Caki2 (cell line): ENCODE results near the gene TRIP10. TPM values are rescaled to one million over a fixed set of nuclear protein-coding genes. Genes with fewer than 3 reads are reported as not detected.
"Not testable (repeated sequence)": the region's sequence is repeated elsewhere in the genome, so short reads cannot be mapped to it uniquely, and the experiment has no call there.

Experiments used
- DNase-seq: peaks from one replicate; pipeline ENCODE4 v3.0.0-alpha.2; 2015; ENCODE audit warnings: low read depth
- in situ Hi-C: cut with HindIII; loops from 2 replicates; pipeline ENCODE4 v1.10.0; 2016; ENCODE audit warnings: low sequenced_read_pairs, low pct_unique_long_range_greater_than_20kb, mixed read lengths
- total RNA-seq: library from RNA; depleted of rRNA; stranded (reverse); fragments of >200 nt; shearing (Covaris generic); gene quantifications from 2 replicates; pipeline ENCODE4 v1.2.3, GENCODE V29; 2014; ENCODE audit warnings: low replicate concordance

TRIP10 gene
- total RNA-seq, 1 experiment from 2014 or later, result 50.5 TPM

DNA sequence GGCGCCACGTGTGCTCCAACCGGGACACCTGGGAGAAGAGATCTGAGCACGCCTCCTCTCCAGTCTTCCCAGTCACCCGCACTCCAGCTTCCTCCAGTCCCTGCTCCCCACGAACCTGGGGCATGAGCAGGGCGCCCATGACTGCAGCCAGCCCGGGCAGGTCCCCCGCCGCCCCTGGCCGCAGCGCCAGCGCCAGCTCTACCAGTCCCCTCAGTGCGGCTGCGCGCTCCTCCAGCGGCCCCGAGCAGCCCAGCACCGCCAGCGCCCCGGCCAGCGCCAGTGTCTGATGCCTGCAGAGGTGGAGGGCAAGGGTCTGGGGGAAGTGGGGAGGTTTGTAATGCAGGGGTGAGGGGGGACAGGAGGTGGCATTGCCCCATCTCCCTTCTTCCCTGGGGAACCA is 14.7 kb downstream of the TRIP10 start:
- in situ Hi-C loops, result no loop called here
- no peak for DNase-seq

DNA sequence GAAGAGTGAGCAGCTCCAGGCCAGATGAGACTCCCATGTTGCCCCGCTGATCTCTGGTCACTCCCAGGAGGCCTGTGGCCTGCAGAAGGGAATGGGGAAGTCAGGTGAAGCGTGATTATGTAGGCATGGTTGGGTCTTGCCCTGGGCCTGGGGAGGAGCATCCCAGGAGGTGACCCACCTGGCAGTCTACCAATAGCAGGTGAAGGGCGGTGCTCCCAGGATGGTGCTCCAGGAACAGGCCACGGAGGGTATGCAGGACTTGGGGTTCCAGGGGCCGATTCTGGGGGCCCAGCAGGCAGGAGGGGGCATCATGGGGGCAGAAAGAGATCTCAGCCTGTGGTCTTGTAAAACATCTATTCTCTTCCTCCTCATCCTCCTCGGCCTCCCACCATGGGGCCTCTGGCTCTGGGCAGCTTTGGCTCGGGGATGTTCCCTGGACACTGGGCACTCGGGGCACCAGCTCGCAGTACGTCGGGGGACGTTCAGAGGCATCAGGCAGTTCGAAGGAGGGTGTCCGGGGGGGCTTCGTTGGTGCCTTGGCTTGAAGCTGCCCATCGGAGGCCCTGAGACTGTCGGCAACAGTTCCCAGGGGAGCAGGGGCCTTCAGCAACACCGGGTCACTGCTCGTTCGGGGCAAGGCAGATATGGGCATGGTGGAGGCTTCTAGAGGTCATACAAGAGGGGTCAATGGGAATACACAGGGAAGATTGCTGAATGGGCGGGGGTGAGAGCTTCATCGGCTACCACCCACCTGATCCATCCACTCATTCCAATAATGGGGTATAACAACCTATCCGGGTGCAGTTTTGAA is 15.4 kb downstream of the TRIP10 start:
- no peak for DNase-seq
- in situ Hi-C loops, result no loop called here

DNA sequence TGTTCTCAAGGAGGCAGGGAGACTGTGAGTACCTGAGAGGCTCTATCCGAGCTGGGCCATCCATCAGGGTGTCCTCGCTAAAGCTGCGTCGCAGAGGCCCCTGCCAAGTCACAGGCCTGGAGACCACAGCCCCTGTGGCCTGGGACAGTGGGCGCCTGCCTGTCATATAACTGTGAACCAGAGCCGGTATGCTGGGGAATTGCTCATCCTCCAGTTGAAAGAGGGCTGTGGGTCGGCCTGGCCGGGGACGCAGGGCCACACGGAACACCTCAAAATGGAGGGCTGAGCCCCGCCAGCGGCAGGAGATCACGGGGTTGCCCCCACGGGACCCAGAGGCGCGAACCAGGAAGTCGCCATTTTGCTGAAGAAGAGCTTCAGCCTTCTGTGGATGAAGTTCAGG is 21.1 kb downstream of the TRIP10 start:
- no peak for DNase-seq
- in situ Hi-C loops, result no loop called here

DNA sequence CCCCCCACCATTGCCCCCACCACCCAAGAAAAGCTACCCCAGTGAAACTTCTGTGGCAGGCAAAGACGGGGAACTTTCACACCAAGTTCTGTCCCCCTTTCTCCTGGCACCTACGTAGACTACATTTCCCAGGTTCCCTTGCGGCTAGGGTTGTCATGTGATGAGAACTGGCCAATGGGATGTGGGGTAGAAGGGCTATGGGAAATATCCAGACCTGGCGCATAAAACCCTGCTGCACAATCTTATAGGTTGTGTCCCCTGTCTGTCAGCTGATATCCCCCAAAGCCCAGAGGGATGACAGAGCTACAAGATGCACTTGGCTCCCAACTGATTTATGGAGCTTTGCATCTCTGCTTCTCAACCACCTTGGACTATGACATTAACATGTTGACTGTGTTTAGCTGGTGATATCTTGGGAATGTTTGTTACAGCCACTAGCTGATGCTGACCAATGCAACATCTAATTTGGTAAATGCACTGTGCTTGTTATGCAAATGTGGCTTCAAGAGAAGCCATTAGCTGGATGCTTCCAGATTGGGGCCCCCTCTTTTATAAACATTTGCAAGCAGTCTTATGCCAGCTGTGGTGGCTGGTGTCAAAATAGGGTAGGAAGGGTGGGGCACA is 21.7 kb downstream of the TRIP10 start:
- no peak for DNase-seq
- in situ Hi-C loops, result no loop called here

DNA sequence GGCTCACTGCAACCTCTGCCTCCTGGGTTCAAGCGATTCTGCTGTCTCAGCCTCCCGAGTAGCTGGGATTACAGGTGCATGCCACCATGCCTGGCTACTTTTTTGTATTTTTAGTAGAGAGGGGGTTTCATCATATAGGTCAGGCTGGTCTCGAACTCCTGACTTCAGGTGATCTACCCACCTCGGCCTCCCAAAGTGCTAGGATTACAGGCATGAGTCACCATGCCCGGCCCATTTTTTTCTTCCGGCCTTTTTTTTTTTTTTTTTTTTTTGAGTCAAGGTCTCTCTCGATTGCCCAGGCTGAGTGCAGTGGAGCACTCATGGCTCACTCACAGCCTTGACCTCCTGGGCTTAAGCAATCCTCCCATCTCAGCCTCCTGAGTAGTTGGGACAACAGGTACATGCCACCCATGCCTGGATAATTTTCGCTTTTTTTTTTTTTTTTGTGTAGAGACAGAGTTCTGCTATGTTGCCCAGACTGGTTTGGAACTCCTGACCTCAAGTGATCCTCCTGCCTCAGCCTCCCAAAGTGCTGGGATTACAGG is 22.8 kb downstream of the TRIP10 start:
- in situ Hi-C loops, DNase-seq: not testable (repeated sequence)

DNA sequence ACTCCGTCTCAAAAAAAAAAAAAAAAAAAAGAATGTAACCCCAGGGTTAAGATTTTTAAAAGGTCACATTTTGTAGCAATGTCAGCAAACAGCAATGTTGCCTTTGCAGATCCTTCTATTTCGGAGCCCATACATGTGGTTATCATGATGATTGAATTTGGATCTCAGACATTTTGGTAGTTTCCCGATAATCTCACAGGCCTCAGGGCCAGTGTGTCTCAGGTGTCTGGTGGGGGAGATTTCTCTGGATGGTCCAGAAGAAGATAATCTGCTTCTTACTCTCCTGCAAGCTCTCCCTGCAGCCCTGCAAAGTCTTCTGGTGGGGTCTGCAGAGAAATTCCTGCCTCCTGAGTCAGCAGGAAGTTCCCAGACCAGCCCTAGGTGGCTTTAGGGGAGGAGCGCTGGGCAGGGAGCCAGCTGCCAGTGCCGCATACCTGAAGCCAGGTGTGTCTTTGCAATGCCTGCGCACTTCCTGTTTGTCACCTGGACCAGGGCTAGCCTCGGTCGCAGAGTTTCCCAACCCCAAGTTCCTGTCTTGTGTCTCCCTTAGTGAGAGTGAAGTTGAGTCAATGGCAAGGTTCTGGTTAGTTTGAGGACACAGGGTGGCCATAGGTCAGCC is 26.4 kb downstream of the TRIP10 start:
- DNase-seq, result peak; percentile 13
- in situ Hi-C loops, result no loop called here

DNA sequence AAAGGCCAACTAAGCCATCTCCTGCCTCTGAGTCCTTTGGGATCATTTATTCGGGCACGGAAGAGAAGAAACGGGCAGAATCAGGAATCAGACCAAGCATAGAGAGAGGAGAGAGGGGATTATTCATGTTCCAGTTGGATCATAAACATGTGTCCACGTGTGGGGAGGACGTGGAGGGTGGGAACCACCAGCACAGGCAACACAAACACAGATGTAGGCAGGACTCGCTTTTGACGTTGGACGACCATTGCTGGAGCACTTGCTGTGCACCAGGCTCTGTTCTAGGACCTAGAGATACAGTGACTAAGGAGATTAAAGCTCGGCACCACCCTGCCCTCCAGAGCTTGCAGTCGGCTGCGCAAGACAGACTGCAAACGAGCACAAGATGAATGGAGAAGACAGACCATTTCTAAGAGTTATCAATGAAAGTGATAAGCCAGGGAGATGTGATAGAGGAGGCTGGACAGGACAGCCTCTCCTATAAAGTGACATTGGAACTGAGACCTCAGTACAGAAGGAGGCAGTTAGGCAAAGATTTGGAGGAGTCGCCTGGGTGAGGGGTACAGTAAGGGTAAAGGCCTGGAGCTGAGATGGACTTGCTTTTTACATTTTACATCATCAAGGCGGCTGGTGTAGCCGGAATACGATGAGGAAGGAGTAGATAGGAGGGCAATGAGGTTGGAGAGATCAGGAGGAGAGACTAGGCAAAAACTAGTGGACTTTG is 27.0 kb downstream of the TRIP10 start:
- in situ Hi-C loops, result no loop called here
- DNase-seq, result peak; percentile 14

DNA sequence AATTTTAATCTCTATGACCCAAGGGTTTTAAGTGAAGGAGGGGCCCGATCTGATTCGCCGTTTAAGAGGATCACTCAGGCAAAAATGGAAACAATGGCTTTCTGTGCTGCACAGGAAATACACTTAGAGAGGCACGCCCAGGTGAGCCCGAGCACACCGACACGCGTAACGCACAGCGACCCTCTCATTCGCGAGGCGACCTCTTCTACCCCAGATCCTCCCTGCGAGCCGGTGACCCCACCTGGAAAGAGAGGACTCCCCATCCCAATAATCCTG is 27.5 kb downstream of the TRIP10 start:
- in situ Hi-C loops, result no loop called here
- DNase-seq, result no peak

DNA sequence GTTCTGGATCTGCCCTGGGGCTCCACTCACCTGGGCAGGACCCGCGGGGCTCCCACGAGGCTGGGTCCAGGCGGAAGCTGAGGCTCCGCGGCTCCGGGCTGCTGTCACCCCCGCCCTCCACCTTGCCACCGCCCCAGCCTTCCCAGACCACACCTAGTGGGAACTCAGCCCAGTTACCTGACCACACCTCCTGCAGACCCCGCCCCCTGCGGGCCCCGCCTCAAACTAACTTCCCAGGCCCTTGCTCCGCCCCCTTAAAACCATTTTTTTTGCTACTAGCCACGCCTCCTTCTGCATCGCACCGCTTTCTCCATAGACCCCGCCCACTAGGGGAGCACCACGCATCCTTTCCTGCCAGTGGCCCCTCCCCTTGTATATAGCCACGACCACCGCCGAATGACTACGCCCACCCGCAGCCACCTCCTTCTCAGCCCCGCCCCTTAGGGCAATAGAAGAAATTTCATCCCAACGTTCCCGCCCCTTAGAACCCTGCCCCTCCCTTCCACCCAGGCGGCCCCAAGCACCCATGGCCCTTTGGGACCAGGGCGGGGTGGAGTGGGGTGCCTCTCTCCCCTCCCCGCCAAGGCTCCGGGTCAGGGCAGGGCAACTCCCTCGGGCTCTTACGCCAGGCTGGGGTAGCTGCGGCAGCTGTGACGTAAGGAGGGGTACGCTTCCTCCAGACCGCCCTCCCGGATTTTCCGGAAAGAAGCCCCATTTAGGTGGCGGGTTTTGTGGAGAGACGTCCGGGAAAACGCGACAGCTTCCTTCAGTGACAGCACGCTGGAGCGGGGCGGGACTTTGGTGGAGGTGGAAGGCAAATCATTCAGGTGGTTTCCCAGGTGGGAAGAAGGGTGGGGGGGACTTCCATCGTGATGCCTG is 28.1 kb downstream of the TRIP10 start, which contains the start of gene SH2D3A:
SH2D3A (minus strand) TSS at position 79 of the 879 bp plus-strand sequence. CDS start 3,687 bp downstream, outside the sequence.
- peak; percentile 87 for DNase-seq
- in situ Hi-C loops, result no loop called here

DNA sequence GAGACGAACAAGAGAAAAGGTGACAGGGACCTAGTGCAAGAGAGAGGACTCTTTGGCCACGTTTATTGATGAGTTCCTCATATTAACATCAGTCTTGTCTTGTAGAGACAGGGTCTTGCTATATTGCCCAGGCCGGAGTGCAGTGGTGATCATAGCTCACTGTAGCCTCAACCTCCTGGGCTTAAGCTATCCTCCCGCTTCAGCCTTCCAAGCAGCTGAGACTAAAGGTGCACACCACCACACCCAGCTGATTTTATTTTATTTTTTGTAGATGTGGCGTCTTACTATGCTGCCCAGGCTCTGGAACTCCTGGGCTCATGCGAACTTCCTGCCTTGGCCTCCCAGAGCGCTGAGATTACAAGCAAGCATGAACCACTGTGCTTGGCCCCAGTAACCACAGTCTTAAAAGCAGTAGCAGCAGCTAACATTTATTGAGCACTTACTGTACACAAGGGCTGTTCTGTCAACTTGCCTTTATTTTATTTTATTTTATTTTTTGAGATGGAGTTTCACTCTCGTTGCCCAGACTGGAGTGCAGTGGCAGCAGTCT is 28.8 kb downstream of the TRIP10 start:
- no peak for DNase-seq
- in situ Hi-C loops, result no loop called here

DNA sequence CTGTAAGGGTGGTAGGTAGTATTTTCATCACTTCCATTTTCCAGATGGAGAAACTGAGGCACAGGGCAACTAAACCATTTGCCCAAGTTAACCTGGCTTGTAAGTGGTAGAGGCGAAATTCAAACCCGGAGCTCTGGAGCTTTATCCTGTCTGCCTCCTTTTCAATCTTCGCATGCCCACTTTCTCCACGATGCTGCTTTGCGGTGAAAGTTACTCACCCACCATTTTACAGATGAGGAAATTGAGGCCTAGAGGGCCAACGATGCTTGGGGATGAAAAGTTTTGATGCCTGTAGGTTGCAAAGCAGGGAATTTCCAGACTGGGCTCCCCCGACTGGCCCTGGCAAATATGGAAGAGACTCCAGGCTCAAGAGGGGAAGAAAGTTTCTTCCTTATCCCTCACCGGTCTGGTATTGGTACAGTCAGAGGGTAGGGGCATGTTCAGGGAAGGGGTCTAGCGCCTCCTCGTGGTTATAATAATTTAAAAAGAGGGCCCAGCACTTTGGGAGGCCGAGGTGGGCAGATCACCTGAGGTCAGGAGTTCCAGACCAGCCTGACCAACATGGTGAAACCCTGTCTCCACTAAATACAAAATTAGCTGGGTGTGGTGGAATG is 29.6 kb downstream of the TRIP10 start:
- no peak for DNase-seq
- in situ Hi-C loops, result no loop called here

DNA sequence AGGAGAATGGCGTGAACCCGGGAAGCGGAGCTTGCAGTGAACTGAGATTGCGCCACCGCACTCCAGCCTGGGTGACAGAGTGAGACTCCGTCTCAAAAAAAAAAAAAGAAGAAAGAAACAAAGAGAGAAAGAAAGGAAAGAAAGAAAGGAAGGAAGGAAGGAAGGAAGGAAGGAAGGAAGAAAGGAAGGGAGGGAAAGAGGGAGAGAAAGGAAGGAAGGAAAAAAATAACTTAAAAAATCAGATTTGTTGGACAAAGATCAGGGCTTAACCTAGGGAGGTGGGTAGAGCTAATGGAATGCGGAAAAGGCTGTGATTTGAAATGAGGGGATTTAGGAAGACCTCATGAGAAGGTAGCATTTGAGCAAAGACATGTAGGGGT is 32.2 kb downstream of the TRIP10 start:
- in situ Hi-C loops, DNase-seq: not testable (repeated sequence)

DNA sequence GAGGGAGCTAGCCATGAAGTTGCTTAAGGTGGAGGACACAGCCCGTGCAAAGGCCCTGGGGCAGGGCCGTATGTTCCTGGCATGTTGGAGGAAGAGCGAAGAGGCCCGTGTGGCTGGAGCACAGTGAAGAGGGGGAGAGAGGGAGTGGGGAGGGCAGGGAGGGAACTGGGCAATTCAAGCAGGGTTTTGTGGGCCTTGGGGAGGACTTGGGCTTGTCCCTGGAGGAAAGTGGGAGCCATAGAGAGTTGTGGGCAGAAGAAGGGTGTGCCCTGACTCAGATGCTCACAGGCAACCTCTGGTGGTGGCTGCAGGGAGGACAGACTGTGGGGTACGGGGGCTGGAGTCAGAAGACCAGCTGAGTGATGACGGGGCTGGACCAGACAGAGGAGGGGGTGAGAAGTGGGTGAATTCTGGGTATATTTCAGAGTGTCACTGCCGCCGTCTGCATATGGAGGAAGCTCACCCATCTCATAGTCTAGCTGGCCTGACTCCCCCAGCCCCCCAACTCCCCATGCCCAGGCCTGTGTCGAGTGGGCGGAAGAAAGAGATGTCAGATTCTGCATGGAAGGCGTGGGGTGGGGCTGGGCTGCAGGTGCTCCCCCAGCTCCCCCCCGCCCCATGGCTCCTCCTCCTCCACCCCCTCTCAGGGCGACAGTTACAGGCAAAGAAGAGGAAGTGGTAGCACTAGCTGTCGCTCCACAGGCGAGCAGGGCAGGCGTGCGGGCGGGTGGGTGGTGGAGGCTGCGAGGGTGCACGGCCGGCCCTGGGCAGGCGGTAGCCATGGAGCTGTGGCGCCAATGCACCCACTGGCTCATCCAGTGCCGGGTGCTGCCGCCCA is 32.8 kb downstream of the TRIP10 start, which contains the start of gene VAV1:
VAV1 (plus strand) TSS at position 681 of the 838 bp plus-strand sequence; CDS start at position 781, 100 bp downstream.
- in situ Hi-C loops, result no loop called here
- no peak for DNase-seq

DNA sequence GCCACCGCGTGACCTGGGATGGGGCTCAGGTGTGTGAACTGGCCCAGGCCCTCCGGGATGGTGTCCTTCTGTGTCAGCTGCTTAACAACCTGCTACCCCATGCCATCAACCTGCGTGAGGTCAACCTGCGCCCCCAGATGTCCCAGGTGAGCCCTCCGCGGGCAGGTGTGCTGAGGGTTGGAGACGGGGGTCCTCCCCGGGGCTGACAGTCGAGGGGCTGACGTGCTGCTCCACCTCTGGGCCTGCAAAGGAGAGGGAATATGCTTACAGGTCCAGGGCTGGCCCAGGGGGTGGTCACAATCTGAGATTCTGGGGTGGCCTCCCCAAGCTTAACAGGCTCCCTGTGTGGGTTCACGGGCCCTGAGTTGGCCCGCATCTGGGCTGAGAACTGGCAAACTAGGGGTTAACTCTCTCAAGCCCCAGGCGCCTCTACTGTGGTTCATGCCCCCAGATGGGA is 33.4 kb downstream of the TRIP10 start:
- in situ Hi-C loops, result no loop called here
- DNase-seq, result no peak

DNA sequence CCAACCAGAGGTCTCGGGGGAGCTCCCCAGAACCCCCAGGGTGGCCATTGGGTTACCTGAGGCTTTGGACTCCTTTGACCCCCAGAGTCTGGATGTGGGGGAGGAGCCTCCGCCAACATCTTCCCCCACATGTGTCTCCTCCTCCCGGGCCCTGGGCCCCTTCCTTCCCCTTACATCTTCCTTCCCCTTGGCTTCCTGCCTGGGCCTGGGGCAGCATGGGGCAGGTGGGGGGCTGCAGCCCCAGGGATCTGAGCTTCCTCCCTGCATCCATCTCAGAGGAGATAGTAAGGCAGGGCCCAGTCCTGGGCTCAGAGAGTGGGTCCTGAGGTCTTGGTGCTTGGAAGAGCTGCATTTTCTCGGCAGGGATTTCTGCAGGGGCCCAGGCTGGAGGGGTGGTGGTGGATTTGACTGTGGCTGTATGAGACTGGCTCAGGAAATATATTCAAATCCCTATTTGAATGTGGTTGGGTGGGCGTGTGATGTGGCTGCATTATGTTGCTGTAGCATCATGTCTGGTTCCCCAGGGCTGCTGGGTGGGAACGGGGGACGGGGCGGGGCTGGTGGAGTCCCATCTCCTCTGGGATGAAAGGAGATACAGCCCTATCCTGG is 33.9 kb downstream of the TRIP10 start:
- in situ Hi-C loops, result no loop called here

More for the DNA sequence above, 33.9 kb downstream of the TRIP10 start:
- DNase-seq, result no peak
